Measurements from ENCODE around the gene CLN6.
"Not testable (repeated sequence)": the region's sequence is repeated elsewhere in the genome, so short reads cannot be mapped to it uniquely, and the experiment has no call there.

The CLN6 gene

DNA sequence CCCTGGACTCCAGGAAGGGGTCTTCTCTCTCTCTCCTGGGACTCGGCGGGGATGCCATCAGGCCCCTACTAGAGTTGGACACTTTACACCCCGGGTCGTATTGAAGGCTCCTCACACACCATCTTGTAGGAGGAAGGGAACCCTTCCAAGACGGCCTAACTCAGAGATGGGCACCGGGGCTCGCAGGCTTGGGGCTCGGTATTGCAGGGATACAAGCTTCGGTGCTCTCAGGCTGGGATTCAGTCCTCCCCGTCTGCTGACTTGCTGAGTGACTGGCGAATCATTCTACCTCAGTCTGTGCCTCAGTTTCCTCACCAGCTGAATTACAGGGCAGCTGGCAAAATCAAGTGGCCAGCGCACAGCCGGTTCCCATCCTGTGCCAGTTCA, 24.0 kb downstream of the CLN6 start:
- DNase-seq, result no peak

DNA sequence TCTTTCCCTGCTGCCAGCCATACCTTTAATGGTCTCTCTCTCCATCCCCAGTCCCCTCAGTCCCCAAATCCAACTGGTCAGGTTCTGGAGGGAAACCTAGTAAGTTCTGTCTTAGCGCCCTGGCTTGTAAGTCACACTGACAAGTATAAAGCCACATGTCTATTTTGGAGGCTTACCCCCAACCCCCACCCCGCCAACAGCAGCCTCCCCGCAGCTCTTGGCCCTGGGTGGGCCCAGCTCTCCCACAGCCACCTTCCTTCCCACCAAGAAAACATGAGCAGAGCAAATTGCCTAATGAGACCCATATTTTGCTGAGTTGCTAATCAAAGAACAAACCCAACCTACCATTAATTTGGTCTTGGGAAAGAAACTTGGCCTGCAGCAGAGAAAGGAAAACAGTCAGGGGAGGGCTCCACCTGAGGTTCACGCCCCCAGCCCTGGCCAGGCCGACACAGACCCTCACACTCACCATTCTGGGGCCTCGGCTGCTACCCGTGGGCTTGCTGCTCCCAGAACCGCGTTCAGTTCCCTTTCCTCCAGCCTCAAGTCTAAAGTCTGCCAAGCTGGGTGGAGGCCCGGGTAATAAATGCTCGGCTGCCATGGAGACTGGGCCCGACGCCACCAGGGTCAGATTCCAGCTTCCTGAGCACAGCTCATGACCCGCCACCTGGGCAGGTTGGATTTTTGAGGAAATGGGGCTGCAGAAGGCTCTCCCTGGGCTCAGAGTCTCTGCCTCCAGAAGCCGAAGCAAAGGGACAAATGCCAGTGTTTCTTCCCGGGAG, 24.6 kb downstream of the CLN6 start, which contains the start of gene CALML4:
CALML4 (minus strand) TSS at position 557 of the 782 bp plus-strand sequence; CDS start at position 472, 85 bp downstream.
- DNase-seq, result peak in 1 of 2 experiments; percentile 34

DNA sequence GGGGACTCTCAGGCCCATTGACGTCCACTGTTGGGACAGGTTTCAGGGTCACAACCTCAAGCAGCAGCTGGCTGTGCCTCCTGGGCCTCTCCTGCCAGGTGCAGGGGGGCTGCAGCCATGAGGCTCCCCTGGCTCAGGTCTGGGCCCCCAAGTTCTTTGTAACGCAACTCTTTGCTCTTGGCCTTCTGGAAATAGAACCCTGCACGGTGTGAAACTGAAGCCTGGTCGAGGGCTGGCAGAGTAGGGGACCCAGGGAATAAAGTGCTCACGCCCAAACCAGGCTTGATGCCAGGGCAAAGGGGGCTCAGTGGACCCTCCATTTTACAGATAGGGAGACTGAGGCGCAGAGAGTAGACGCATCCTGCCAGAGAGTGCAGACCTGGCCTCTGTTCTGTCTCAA, 25.2 kb downstream of the CLN6 start:
- DNase-seq, result no peak

DNA sequence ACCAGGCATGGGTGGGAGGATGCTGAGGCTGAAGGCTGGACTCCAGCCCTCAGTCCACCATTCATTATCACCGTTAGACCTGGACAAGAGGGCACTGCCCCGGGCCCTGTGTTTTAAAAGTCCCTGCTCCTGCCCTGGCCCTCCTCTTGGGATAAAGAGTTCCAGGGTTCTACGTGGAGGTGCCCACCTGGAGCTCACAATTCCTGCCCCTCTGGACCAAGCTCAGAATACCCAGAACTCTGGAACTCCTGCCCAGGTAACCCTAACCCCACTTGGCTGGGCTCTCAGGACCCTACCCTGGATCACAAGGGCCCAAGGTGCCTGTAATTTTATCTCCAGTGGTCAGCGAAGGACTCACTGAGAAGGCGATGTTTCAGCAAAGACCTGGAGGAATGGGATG, 25.6 kb downstream of the CLN6 start:
- DNase-seq, result no peak

DNA sequence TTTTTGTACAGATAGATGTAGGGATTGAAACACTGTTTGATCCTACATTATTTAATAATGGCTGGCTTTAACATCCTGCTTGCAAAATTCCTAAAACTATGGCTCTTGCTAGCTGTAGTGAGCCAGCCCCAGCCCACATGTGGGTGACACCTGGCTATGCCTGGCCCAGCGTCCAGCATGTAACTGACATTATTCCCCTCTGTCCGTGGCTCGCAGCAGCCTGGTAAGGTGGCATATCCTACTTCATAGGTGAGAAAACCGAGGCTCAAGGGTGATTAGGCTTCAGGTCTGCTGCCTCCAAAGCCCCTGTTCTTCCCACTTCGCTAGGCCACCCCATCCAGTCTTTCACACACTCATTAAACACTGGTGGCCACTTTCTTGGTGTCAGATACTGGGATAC, 26.0 kb downstream of the CLN6 start:
- no peak for DNase-seq

DNA sequence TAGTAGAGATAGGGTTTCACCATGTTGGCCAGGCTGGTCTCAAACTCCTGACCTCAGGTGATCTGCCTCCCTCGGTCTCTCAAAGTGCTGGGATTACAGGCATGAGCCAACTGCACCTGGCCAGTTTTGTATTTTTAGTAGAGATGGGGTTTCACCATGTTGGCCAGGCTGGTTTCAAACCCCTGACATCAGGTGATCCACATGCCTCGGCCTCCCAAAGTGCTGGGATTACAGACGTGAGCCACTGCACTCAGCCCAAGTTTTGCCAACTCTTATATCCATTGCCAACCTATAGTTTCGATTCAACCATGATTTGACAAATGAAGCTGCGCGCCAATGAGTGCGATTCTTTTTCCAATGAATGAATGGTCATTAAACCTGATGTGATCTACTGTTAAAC, 26.5 kb downstream of the CLN6 start:
- not testable (repeated sequence) for DNase-seq

DNA sequence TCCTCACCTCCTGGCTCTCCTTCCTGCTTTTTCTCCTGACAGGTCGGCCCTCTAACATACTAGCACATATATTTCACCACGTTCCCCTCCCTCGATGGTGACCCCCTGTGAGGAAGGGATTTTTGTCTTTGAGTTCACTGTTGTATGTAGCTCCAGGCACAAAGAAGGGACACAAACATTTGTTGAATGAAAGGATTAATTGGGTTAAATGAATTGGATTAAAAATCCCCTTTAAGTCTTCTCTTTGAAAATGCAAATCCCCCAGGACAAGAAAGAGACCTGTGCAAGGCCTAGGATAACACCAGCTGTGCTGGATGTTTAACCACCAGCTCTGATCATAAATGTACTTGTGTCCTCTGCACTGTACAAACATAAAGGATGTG, 27.7 kb downstream of the CLN6 start:
- no peak for DNase-seq

DNA sequence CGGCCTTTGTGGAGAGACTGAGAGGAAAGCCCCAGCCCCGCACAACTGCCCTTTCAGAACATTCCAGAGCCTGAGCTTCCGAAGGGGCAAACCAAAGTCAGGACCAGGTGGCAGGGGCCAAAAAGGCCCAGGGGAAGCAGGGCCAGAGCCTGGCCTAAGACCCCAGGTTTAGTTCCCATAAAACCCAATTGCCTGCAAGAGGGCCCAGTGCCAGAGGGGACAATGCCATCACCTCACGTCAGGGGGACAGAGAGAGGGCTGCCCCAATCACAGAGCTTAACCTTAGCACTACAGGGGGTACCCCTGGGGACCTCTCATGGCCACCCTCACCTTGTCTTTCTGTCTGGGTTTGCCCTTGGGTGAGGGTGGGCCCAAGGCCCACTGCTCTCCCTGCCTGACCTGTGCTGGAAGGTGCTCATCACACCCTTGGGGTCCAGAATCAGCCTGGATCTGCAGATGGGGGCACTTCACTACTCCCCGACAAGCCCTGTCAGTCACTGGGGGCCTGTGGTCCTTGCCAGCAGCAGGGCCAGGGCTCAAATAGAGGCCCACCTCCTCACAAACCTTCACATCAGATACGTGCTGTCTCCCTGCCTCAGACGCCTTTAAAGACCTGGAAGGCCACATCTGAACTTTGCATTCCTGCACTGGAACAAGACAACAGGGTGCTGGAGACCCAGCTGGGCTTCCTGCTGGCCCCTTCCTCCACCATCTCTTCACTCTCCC, 28.2 kb downstream of the CLN6 start:
- no peak for DNase-seq

DNA sequence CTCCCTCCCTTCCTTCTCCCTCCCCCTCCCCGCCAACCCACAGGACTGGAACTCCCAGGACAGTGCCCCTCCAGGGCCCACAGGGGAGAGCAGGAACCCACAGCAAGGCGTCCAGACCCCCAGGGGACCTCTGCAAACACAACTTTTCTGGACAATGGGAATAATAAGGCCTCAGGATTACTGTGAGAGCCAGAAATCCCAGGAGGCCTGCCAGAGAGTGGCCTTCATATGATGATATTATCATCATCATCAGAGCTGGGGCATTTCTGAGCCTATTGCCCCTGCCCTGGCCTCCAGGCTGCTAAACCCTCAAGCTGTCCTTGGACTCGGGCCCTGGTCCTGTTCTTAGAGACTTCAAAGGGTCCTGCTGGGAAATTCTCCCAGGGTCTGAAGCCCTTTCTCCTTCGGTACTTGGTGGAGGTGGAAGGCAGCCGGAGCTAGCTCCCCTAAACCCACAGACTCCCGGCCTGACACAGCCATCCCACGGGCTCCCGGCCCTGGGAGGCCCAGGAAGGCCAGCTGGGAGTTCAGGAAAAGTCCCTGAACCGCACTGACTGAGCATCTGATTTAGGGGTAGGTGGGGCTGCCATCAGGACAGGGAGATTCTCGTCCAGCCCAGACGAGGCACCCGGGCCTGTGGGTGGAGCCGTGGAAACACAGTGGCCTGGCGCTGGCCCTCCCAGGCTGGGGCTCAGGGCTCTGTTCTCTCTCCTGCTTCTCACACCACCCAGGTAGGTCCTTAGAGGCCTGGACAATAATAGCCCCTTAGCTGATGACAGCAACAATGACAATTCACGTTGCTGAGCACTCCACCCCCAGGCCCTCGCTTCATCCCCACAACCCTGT, 29.3 kb downstream of the CLN6 start:
- no peak for DNase-seq

DNA sequence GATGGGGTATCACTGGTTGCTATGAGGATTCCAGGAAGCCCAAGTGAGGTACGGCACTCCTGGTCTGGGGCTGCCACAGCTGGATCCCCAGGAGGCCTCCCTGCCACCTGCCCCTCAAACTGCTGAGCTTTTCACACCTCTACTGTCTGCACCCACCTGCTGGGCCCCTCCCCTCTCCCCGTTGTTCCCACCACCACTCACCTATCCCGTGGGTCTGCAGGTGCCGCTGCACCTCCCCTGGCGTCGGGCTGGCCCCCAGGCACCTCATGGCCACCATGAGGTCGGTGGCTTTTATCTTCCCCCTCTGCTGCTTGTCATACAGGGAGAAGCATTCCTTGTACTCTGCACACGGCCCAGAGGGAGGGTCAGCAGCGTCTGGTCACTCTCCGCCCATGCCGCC, 30.2 kb downstream of the CLN6 start:
- DNase-seq, result no peak

DNA sequence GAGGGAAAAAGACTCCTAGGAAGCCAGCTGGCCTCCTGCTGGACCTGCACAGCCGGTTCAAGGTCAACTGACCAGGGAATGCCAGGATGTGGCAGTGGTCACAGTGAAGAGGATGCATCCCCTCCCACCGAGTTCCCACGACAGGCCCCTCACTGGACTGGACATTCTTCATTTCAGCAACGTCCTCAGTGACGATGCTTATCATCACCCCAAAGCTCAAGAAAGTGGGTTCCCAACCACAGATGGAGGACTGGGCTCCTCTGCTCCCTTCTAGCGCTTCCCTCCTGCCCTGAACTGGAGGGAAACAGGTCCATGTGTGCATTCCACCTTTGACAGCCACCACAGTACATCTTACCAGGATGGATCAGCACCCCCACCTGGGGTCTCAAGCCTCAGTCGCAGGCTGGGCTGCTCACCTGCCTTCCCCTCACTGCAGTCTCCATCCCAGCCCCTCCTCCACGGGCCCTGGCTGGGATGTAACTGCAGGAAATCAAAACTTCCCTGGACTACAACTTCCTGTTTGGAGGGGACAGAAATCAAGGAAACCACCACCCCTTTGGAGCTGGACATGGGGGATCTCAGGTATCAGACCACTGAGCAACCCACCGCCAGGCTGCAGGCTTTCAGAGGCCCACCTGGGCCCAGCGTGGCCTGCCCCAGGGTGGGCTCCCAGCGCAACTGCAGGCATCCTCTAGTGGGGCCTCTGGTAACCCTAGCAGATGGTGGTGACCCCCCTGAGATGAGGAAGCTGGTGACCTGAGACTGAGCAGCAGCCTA, 31.7 kb downstream of the CLN6 start:
- no peak for DNase-seq

DNA sequence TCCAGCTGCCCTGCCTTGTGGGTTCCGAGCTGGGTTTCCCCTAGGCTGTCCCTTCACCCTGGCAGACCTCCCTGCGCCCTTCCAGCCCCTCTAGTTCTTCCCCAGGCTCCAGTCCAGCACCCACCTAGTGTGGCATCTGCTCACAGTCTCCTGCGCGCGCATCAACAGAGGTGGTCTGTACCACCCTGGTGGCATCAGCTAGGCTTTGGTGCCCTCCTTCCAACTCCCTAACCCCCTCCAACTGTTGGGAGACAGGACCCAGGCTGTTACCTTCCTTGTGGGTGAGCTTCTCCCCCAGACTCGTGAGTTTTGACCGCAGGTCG, 32.4 kb downstream of the CLN6 start:
- DNase-seq, result no peak

DNA sequence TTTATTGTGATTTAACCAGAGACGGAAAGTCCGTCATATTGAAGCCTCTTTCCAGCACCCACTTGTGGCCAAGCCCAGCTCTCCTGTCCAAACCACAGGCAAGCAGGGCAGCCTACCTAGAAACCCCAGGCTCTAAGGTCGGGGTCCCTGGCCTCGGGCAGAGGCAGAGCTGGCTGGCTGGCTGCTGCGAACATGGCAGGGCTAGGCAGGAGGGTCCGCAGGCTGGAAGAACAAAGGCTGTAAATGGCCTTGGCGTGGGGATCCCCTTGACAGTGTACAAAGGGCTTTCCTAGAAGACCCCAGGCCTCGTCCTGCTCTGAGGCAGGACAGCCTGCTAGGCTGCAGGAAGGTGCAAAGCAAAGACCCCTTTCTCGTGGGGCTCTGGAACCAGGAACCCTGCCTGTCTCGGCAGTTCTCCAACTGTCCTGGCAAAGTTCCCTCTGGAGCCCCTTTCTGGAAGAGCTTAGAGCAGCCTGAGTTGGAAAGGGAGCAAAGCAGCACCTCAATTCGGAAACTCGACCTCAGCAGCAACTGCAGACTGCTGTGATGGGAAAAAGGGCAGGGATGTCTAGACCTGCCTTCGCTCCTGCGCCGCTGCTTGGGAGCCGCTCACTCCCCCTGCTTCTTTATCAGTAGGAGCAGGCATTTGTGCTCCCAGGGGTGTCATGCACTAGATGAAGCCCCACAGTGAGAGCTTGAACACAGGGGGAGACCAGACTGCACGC, 32.9 kb downstream of the CLN6 start:
- no peak for DNase-seq

DNA sequence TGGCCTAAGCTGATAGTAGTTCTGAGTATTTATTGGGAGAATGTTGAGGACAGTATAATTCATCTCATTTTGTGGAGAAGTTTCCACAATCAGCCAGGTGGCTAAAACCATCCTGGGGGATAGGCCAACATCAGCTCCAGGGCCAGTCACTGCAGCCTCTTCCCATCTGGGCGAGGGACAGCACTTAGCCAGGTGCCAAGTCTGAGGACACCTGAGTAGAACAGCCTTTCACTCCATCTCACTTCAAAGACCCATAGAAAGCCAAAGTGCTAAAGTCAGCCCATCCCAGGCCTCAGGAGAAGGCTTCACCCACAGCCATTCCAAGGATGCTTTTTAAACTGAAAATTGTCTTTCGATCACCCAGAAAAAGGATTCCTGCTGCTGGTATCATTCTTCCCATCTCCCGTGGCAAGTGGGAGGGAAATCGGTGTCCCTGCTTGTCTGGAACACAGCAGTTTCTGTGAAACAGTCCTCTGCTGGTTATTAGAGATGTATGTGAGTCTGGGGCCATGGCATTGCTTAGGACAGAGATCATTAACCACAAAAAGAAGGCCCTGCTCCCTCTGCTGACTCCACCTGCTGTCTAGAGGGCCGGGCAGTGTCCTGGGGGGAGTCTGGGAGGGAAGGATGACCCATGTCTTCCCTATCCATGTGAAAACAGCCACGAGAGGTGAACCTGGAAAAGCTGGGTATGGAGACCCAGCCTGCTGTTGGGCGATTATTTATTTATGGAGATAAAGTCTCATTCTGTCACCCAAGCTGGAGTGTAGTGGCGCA, 34.0 kb downstream of the CLN6 start:
- no peak for DNase-seq

DNA sequence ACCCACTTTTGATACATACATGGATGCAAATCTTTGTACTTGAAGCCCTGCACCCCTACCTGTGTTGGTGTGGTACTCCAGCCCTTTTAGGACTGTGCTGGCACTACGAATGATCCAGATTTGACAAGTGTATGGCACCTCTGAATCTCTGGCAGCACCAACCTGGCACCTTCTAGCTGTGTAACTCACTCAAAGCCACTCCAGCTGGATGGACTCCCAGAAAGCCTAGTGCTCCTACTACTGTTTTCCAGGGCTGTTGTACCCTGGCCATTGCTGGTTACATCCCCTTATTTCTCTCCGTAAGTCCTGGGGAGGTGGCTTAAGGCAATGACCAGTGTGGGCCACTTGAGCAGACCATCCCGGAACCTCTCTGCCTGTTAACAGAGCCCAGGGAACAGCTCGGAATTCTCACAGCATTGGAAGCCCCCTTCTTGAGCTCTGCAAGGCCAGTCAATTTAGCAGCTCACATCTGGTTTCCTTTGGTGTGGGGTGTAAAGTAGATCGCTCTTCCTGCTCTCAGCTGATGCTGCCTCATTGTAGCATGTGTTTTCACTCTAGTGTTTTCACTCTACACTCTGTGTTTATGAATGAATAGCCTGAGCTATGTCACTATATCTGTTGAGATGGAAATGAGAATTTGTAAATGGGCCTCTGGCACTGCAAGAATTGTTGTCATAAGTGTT, 36.6 kb downstream of the CLN6 start:
- DNase-seq, result no peak

DNA sequence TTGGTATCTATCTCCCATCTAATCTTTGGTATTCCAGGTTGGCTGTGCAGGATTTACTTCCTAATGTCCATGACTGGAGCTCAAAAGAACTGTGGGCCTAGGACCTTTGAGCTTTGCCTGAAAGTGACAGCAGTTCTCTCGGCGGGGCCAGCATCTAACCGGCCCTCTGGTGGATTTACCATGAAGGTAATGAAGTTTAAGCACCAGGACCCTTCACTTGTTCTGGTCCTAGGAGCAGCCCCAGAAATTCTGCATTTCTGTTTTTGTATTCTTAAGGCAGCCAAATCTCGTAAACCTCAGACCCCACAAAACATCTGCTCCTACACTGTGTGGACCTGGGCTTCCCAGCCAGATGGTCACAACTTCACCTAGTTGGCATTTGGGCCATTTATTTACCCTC, 37.4 kb downstream of the CLN6 start:
- DNase-seq, result no peak

DNA sequence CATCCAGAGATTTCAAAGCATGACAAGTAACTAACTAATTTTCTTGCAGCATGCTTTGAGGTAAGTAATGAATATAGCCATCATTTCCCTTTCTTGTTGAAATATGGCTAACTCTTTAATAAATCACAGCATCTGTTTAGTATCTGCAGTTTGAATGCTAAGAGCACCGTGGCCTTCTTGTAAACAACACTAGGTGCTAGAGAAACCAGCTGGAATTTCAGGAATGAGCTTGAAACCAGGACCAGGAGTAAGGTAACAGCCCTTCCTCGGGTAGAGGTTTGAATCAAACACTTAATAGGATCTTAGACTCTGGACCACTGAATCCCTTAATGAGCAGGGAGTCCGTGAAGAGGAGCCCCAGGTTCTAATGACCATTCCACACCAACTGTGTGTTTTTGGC, 38.0 kb downstream of the CLN6 start:
- no peak for DNase-seq

DNA sequence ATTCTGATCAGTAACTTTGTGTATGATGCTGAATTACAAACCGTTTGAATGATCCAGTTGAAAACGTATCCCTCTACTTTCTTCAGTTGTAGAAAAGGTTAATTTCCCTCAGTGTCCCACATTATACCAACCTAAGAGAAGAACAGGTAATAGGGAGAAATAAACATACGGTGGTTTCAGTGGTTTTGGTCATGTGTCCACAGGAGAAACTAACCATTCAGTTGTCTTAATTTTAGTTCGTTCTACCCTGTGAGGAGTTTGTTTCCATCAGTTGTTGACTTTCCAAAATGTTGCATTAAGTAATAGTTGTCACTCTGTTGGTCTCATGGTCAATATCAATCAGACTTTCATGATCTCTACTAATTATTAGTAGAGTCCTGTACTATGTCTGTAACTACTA, 39.5 kb downstream of the CLN6 start:
- DNase-seq, result no peak

DNA sequence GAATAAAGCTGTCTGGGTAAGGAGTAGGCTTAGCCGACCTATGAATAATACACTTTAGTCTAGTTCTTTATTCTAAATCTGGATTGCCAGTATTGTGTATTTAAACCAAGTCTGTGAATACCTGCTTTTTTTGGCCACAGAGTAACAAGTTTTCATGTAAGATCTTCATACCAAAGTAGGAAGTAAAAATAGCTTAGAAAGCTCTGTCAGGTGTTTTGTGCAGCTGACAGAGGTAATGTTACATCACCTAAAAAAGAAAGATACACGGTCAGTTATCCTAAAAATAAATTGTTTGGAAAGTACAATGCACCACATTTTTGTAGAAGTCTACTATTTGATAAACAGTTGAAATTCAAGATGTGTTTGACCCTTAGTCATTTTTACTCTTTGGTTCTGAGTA, 40.9 kb downstream of the CLN6 start:
- DNase-seq, result no peak

DNA sequence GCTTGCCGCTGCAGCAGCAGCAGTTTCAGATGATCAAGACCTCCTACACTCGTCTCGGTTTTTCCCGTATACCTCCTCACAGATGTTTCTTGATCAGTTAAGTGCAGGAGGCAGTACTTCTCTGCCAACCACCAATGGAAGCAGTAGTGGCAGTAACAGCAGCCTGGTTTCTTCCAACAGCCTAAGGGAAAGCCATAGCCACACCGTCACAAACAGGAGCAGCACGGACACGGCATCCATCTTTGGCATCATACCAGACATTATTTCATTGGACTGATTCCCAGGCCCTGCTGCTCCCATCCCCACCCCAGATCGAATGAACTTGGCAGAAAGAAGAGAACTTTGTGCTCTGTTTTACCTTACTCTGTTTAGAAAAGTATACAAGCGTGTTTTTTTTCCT, 42.0 kb downstream of the CLN6 start:
- peak; percentile 21 to 66 for DNase-seq

Data from cerebellar nuclear complex (tissue), 1 donor.